DMS114 treated with DMSO at 0.1 percent for 48 hours (cell line): ENCODE measurements around the gene GALNT2.
A peak's percentile ranks its signal among the peaks of the same experiment; 100 is the strongest.

Experiments used
- DNase-seq: peaks from one replicate; lab custom pipeline; 2025; ENCODE audit not compliant: unreplicated experiment; lab: John Stamatoyannopoulos, UW

GALNT2 gene

GRCh38 chr1:230066466-230067404 is at the start of gene GALNT2:
Gene GALNT2 (plus strand): TSS chr1:230067238. CDS start chr1:230067281, 43 bp downstream.
- peak; percentile 60 for DNase-seq

GRCh38 chr1:230020451-230020850 is 46.6 kb upstream of the GALNT2 start:
- no peak for DNase-seq

- no peak for DNase-seq
Measured at GRCh38 chr1:230022666-230023380, 44.2 kb upstream of the GALNT2 start.

GRCh38 chr1:230025686-230026085 is 41.4 kb upstream of the GALNT2 start:
- no peak for DNase-seq

- no peak for DNase-seq
Measured at GRCh38 chr1:230026139-230026538, 40.9 kb upstream of the GALNT2 start.

- no peak for DNase-seq
Measured at GRCh38 chr1:230026572-230026971, 40.5 kb upstream of the GALNT2 start.

- DNase-seq: no peak
Measured at GRCh38 chr1:230028602-230029223, 38.3 kb upstream of the GALNT2 start.

- DNase-seq: no peak
Measured at GRCh38 chr1:230029244-230029941, 37.6 kb upstream of the GALNT2 start.

GRCh38 chr1:230030122-230030821 is 36.8 kb upstream of the GALNT2 start:
- no peak for DNase-seq

- no peak for DNase-seq
Measured at GRCh38 chr1:230031131-230031530, 35.9 kb upstream of the GALNT2 start.

GRCh38 chr1:230032516-230033281 is 34.3 kb upstream of the GALNT2 start:
- DNase-seq: no peak

GRCh38 chr1:230037261-230037660 is 29.8 kb upstream of the GALNT2 start:
- no peak for DNase-seq

GRCh38 chr1:230040440-230040839 is 26.6 kb upstream of the GALNT2 start:
- no peak for DNase-seq

GRCh38 chr1:230043081-230043480 is 24.0 kb upstream of the GALNT2 start:
- no peak for DNase-seq

- DNase-seq: no peak
Measured at GRCh38 chr1:230044729-230045128, 22.3 kb upstream of the GALNT2 start.

GRCh38 chr1:230047114-230047865 is 19.7 kb upstream of the GALNT2 start:
- no peak for DNase-seq

GRCh38 chr1:230048322-230048721 is 18.7 kb upstream of the GALNT2 start:
- no peak for DNase-seq

GRCh38 chr1:230048922-230049321 is 18.1 kb upstream of the GALNT2 start:
- no peak for DNase-seq

GRCh38 chr1:230049731-230050130 is 17.3 kb upstream of the GALNT2 start:
- no peak for DNase-seq
